IMR-90 (cell line): ENCODE measurements around the gene FSTL1. TPM values are rescaled to one million over a fixed set of nuclear protein-coding genes. Genes with fewer than 3 reads are reported as not detected.

Experiments
- ATAC-seq: fragments of 200-7000 bp; cut with Tn5 transposase; 2 replicates; pipeline ENCODE4 v1.9.1; 2020; ENCODE audit warnings: low read depth, mild to moderate bottlenecking, moderate library complexity
- BruUV-seq: library from RNA; stranded (reverse); fragments of 400-500 nt; replicated peaks from 2 replicates; lab custom pipeline; 2021; lab: Mats Ljungman, UMichigan
- CTCF ChIA-PET: fragments of 300-600 bp; formaldehyde crosslinking; extraction: SDS; loops from one replicate; lab custom pipeline; 2021; ENCODE audit warnings: antibody characterized with exemption; lab: Yijun Ruan, JAX
- POLR2A ChIA-PET: fragments of 300-600 bp; sonication (Branson Sonifier 250); formaldehyde crosslinking; loops from one replicate; lab custom pipeline; 2022; ENCODE audit warnings: antibody characterized with exemption; ENCODE audit not compliant: unreplicated experiment; lab: Charles Lee
- DNase-seq: peaks from one replicate; pipeline ENCODE4 v3.0.0; 2013
- H2AFZ ChIP-seq: replicated peaks from 2 replicates; pipeline ENCODE3; 2013; ENCODE audit warnings: low read length, mild to moderate bottlenecking; ENCODE audit not compliant: poor library complexity
- H2AK5ac ChIP-seq: 2 replicates; pipeline ENCODE4 v1.6.1; 2013; ENCODE audit warnings: low read depth, low read length, inconsistent platforms
- H2AK9ac ChIP-seq: replicated peaks from 2 replicates; pipeline ENCODE3; 2013; ENCODE audit warnings: mild to moderate bottlenecking, low read depth, low read length, moderate library complexity; ENCODE audit not compliant: poor library complexity
- H2BK120ac ChIP-seq: 2 replicates; pipeline ENCODE4 v1.6.1; 2013; ENCODE audit warnings: low read depth, low read length, inconsistent platforms
- H2BK15ac ChIP-seq: 3 replicates; pipeline ENCODE4 v1.6.1; 2013; ENCODE audit warnings: low read depth, low read length, inconsistent platforms
- H2BK20ac ChIP-seq: 2 replicates; pipeline ENCODE4 v1.6.1; 2013; ENCODE audit warnings: low read depth, mild to moderate bottlenecking, inconsistent platforms, low read length, moderate library complexity
- H2BK5ac ChIP-seq: 2 replicates; pipeline ENCODE4 v1.6.1; 2013; ENCODE audit warnings: mild to moderate bottlenecking, low read depth, low read length, inconsistent platforms; ENCODE audit not compliant: poor library complexity, severe bottlenecking
- H3K14ac ChIP-seq: replicated peaks from 2 replicates; pipeline ENCODE4 v1.6.1; 2013; ENCODE audit warnings: low read depth, low read length, inconsistent platforms
- H3K18ac ChIP-seq: 2 replicates; pipeline ENCODE4 v1.6.1; 2013; ENCODE audit warnings: low read depth, low read length, control low read depth
- H3K23ac ChIP-seq: 2 replicates; pipeline ENCODE4 v1.6.1; 2013; ENCODE audit warnings: low read depth, low read length, inconsistent platforms
- H3K27ac ChIP-seq: 2 replicates; pipeline ENCODE4 v1.5.1; 2013; ENCODE audit warnings: mild to moderate bottlenecking, control low read depth, low read length; ENCODE audit not compliant: insufficient read depth
- H3K27me3 ChIP-seq: 2 replicates; pipeline ENCODE4 v1.6.1; 2013; ENCODE audit warnings: low read length; ENCODE audit not compliant: control insufficient read depth, insufficient read depth
- H3K36me3 ChIP-seq: 2 replicates; pipeline ENCODE4 v1.6.1; 2013; ENCODE audit warnings: low read length, mixed read lengths; ENCODE audit not compliant: control insufficient read depth, insufficient read depth
- H3K4ac ChIP-seq: 2 replicates; pipeline ENCODE4 v1.6.1; 2013; ENCODE audit warnings: low read depth, low read length, inconsistent platforms
- H3K4me1 ChIP-seq: 2 replicates; pipeline ENCODE4 v1.6.1; 2013; ENCODE audit warnings: low read length, mixed read lengths; ENCODE audit not compliant: control insufficient read depth, insufficient read depth
- H3K4me2 ChIP-seq: 2 replicates; pipeline ENCODE4 v1.6.1; 2013; ENCODE audit warnings: low read depth, mild to moderate bottlenecking, control low read depth, low read length, moderate library complexity
- H3K4me3 ChIP-seq: 2 replicates; pipeline ENCODE4 v1.5.1; 2013; ENCODE audit warnings: low read depth, mild to moderate bottlenecking, control low read depth, low read length, moderate library complexity; ENCODE audit not compliant: insufficient read depth
- H3K56ac ChIP-seq: 2 replicates; pipeline ENCODE4 v1.6.1; 2013; ENCODE audit warnings: low read length, inconsistent platforms; ENCODE audit not compliant: insufficient read depth; ENCODE audit errors: extremely low read depth
- H3K79me1 ChIP-seq, 2 experiments: 2 replicates each; pipeline ENCODE4 v1.6.1; 2013; ENCODE audit warnings: low read length in 2 of 2, inconsistent platforms in 1 of 2, low read depth in 1 of 2
- H3K9ac ChIP-seq: 2 replicates; pipeline ENCODE4 v1.6.1; 2013; ENCODE audit warnings: low read depth, low read length, control low read depth
- H3K9me1 ChIP-seq: 2 replicates; pipeline ENCODE4 v1.6.1; 2013; ENCODE audit warnings: low read length, inconsistent platforms; ENCODE audit not compliant: insufficient read depth
- H3K9me3 ChIP-seq: 2 replicates; pipeline ENCODE4 v1.6.1; 2013; ENCODE audit warnings: low read length; ENCODE audit not compliant: control insufficient read depth, insufficient read depth
- H4K20me1 ChIP-seq: 2 replicates; pipeline ENCODE4 v1.6.1; 2013; ENCODE audit warnings: low read length, inconsistent platforms; ENCODE audit not compliant: insufficient read depth
- H4K5ac ChIP-seq: 2 replicates; pipeline ENCODE4 v1.6.1; 2013; ENCODE audit warnings: mild to moderate bottlenecking, low read depth, low read length, control low read depth
- H4K8ac ChIP-seq, 2 experiments: 2 replicates each; pipeline ENCODE4 v1.6.1; 2013; ENCODE audit warnings: low read depth in 2 of 2, low read length in 2 of 2, control low read depth in 1 of 2, inconsistent platforms in 1 of 2
- H4K91ac ChIP-seq: 2 replicates; pipeline ENCODE4 v1.6.1; 2013; ENCODE audit warnings: low read depth, low read length, inconsistent platforms; ENCODE audit not compliant: insufficient read depth
- CEBPB ChIP-seq: IDR thresholded peaks from 2 replicates; pipeline ENCODE4 v1.6.1; 2012; ENCODE audit warnings: low read depth, low read length, improper control_type of control experiment
- CHD1 ChIP-seq: IDR thresholded peaks from 2 replicates; pipeline ENCODE4 v1.6.1; 2012; ENCODE audit warnings: low read depth, low read length, improper control_type of control experiment
- MAFK ChIP-seq: IDR thresholded peaks from 2 replicates; pipeline ENCODE4 v1.6.1; 2012; ENCODE audit warnings: low read depth, low read length, improper control_type of control experiment
- NFE2L2 ChIP-seq: fragments of 150-350 bp; IDR thresholded peaks from 2 replicates; pipeline ENCODE4 v1.6.1; 2016; ENCODE audit warnings: low read depth, mild to moderate bottlenecking, low read length
- RAD21 ChIP-seq: IDR thresholded peaks from 2 replicates; pipeline ENCODE4 v1.6.1; 2012; ENCODE audit warnings: low read length, improper control_type of control experiment
- USF2 ChIP-seq: fragments of 150-350 bp; IDR thresholded peaks from 2 replicates; pipeline ENCODE4 v1.6.1; 2017; ENCODE audit warnings: mild to moderate bottlenecking, antibody characterized with exemption, low read length, low read depth
- WGBS, 2 experiments: methylation state at CpG; one replicate each; pipeline versions ENCODE4 v1.1.5 to v1.1.7; 2013; ENCODE audit warnings: missing lambda C conversion rate in 2 of 2; ENCODE audit not compliant: insufficient read length in 1 of 2; ENCODE audit errors: extremely low coverage in 2 of 2; 5-methylcytosine and 5-hydroxymethylcytosine counted together
- dilution Hi-C: fragments of 300-500 bp; cut with HindIII; formaldehyde crosslinking; loops from one replicate; pipeline ENCODE4 v1.14.3; 2018; ENCODE audit warnings: low sequenced_read_pairs; ENCODE audit not compliant: unreplicated experiment
- in situ Hi-C: fragments of 300-500 bp; cut with MboI; formaldehyde crosslinking; loops from 3 replicates; pipeline ENCODE4 v1.14.3; 2019; ENCODE audit warnings: low sequenced_read_pairs, inconsistent platforms, mixed read lengths
- intact Hi-C: fragments of 100-400 bp; cut with micrococcal nuclease; formaldehyde crosslinking; loops from 2 replicates; pipeline ENCODE4 v1.10.0; 2022
- polyA plus RNA-seq, 3 experiments: library from polyadenylated mRNA; depleted of rRNA; stranded (reverse); fragments of >200 nt; gene quantifications; 2 replicates each; pipeline ENCODE4 v1.2.3, GENCODE V29; 2012; ENCODE audit warnings: low replicate concordance in 1 of 3
- total RNA-seq: library from RNA; depleted of rRNA; stranded (reverse); fragments of >200 nt; gene quantifications from 2 replicates; pipeline ENCODE4 v1.2.3, GENCODE V29; 2012

The FSTL1 gene
- total and polyA plus RNA-seq, 2 of the 4 experiments (the other 2 are of a cell fraction) = 864 to 1,642 TPM

DNA sequence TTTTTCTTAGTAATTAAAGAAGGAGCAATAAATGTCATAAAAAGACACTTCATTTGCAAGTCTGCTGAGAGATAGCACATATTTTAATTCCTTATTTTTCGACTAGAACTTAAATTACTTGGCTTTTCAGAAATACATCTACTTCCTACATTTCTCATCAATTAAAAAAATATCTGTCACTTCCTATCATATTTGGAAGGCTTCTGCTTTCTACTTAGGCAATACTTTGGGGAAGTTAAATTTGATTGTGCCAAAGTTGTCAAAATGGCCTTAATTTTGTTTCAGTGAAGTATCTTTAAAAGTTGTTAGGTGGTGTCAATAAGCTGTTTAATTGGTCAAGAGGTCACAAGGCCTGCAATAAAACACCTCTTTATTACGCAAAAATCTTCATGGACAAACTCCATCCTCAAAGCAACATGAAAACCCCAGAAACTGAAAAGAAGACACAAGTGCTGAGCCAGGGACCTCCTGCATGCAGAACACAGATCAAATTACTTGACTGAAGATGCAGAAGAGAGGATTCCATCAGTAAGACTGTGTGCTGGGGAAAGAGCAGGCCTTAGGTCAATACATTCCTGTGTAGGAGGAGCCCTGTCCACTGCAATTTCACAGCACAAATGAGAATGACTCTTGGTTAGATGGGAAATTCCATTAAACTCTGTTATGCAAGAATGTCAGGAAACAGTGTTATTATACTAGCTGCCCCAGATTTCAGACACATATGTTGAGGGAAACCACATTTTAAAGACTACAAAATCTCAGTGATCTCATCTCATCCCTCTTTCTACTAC, 48.0 kb upstream of the FSTL1 start:
- H4K5ac ChIP-seq = no peak overlapping the region
- peak overlapping the region; percentile 58; the same call in 1 of the 2 replicates for H3K4ac ChIP-seq
- H2AK9ac ChIP-seq = no peak overlapping the region
- in situ Hi-C loops (no loop called here), dilution Hi-C loops (no loop called here), intact Hi-C loops (loop anchor here (1.0 kb wide), 1 partner anchor 48 kb away; the partner anchor contains the start of gene FSTL1)
- TF ChIP-seq CHD1 (no peak), RAD21 (peak; percentile 17; the same call in 1 of the 2 replicates), CEBPB (peak; percentile 95), USF2 (no peak; the same call in 1 of the 2 replicates), NFE2L2 (0 out of 2 replicates have a peak, but pooled peaks have one; percentile 2), MAFK (peak; percentile 43; the same call in 1 of the 2 replicates)
- H2AFZ ChIP-seq = no peak overlapping the region
- no peaks in the 10 kb centered on the region for H4K20me1 ChIP-seq
- DNase-seq = peak; percentile 99
- no peak overlapping the region for H3K23ac ChIP-seq
- peak overlapping the region; percentile 28; the same call in 1 of the 2 replicates for H3K56ac ChIP-seq
- peak overlapping the region; percentile 38; the same call in 1 of the 2 replicates for H3K4me2 ChIP-seq
- peak overlapping the region; percentile 94 for H2BK5ac ChIP-seq
- 100% methylated on average over 1 of the region's 2 CpGs; no CpG with 5 or more reads in 1 of the 2 experiments for WGBS, 2 experiments
- H3K79me1 ChIP-seq = peaks cover 0 to 3% of the 10 kb centered on the region in 2 experiments; a peak in 1 of 4 replicates
- no TSS peak for BruUV-seq
- H4K91ac ChIP-seq = no peak overlapping the region
- CTCF ChIA-PET = no interaction called here
- peak overlapping the region; percentile 56 for H2BK120ac ChIP-seq
- no peak overlapping the region for H2AK5ac ChIP-seq
- H2BK15ac ChIP-seq = no peak overlapping the region; the same call in 2 of the 3 replicates
- H3K4me3 ChIP-seq = no peak overlapping the region
- H3K9ac ChIP-seq = no peak overlapping the region
- no peaks in the 10 kb centered on the region for H3K9me1 ChIP-seq
- POLR2A ChIA-PET = no interaction called here
- H3K4me1 ChIP-seq = peaks cover 3% of the 10 kb centered on the region
- peak overlapping the region; percentile 17; the same call in 1 of the 2 replicates for H3K27ac ChIP-seq
- H2BK20ac ChIP-seq = peak overlapping the region; percentile 64; the same call in 1 of the 2 replicates
- H4K8ac ChIP-seq = peak overlapping the region in 1 of 2 experiments; percentile 31; a peak in 1 of 4 replicates
- H3K27me3 ChIP-seq = no peaks in the 10 kb centered on the region
- peak overlapping the region; percentile 37; the same call in 1 of the 2 replicates for H3K18ac ChIP-seq
- no peak overlapping the region for H3K14ac ChIP-seq
- ATAC-seq = peak; percentile 95
- H3K36me3 ChIP-seq = no peaks in the 10 kb centered on the region
- peaks cover 9% of the 10 kb centered on the region for H3K9me3 ChIP-seq
